Endothelial cell (in vitro differentiated cells): ENCODE measurements around the gene FABP1. TPM values are rescaled to one million over a fixed set of nuclear protein-coding genes. Genes with fewer than 3 reads are reported as not detected.

Experiments used
- DNase-seq: peaks from one replicate; pipeline ENCODE4 v3.0.0; 2021; ENCODE audit warnings: low spot score
- H3K27ac Mint-ChIP-seq: one replicate; pipeline ENCODE4 v1.8.0; 2021; ENCODE audit warnings: mixed read lengths, inconsistent platforms; ENCODE audit not compliant: unreplicated experiment
- H3K27me3 Mint-ChIP-seq: one replicate; pipeline ENCODE4 v1.8.0; 2021; ENCODE audit warnings: mild to moderate bottlenecking, moderate library complexity, mixed read lengths, inconsistent platforms; ENCODE audit not compliant: unreplicated experiment
- H3K36me3 Mint-ChIP-seq: one replicate; pipeline ENCODE4 v1.8.0; 2021; ENCODE audit warnings: mild to moderate bottlenecking, low read depth, mixed read lengths, inconsistent platforms; ENCODE audit not compliant: unreplicated experiment
- H3K4me1 Mint-ChIP-seq: one replicate; pipeline ENCODE4 v1.8.0; 2021; ENCODE audit warnings: mild to moderate bottlenecking, mixed read lengths, inconsistent platforms; ENCODE audit not compliant: unreplicated experiment
- H3K4me3 Mint-ChIP-seq: one replicate; pipeline ENCODE4 v1.8.0; 2021; ENCODE audit warnings: mild to moderate bottlenecking, mixed read lengths, inconsistent platforms; ENCODE audit not compliant: unreplicated experiment
- H3K9me3 Mint-ChIP-seq: one replicate; pipeline ENCODE4 v1.8.0; 2021; ENCODE audit warnings: mixed read lengths, inconsistent platforms; ENCODE audit not compliant: unreplicated experiment
- CTCF ChIP-seq: fragments of 200-600 bp; sonication (generic); IDR thresholded peaks from one replicate; pipeline ENCODE4 v1.5.0; 2021; ENCODE audit warnings: antibody characterized with exemption; ENCODE audit not compliant: unreplicated experiment
- total RNA-seq: library from RNA; stranded (reverse); fragmentation: NEBNext Ultra II Directional; extraction: Animal tissue kit (Norgen Biotek cat#: 25700); gene quantifications from one replicate; pipeline ENCODE4 v1.2.1, GENCODE V29; 2021; ENCODE audit not compliant: unreplicated experiment

The FABP1 gene
- total RNA-seq, 1 donor from 2014 or later, result not detected

- Mint-ChIP-seq H3K36me3 (no peaks in the 10 kb centered on the region), H3K27me3 (peaks cover 11% of the 10 kb centered on the region), H3K4me3 (no peak overlapping the region), H3K27ac (no peak overlapping the region), H3K9me3 (no peaks in the 10 kb centered on the region), H3K4me1 (no peaks in the 10 kb centered on the region)
- DNase-seq, result no peak
- no peak for TF ChIP-seq CTCF
These were observed 3.5 kb upstream of the FABP1 start for GRCh38 chr2:88131201-88131998.

GRCh38 chr2:88129313-88129959, 1.6 kb upstream of the FABP1 start:
- Mint-ChIP-seq H3K27me3 (peaks cover 16% of the 10 kb centered on the region), H3K27ac (no peak overlapping the region), H3K36me3 (no peaks in the 10 kb centered on the region), H3K4me3 (no peak overlapping the region), H3K9me3 (no peaks in the 10 kb centered on the region), H3K4me1 (no peaks in the 10 kb centered on the region)
- no peak for TF ChIP-seq CTCF
- no peak for DNase-seq

- Mint-ChIP-seq H3K36me3 (no peaks in the 10 kb centered on the region), H3K27ac (no peak overlapping the region), H3K4me1 (no peaks in the 10 kb centered on the region), H3K9me3 (no peaks in the 10 kb centered on the region), H3K4me3 (no peak overlapping the region), H3K27me3 (peaks cover 18% of the 10 kb centered on the region)
- no peak for DNase-seq
- TF ChIP-seq CTCF, result no peak
These were observed 921 bp upstream of the FABP1 start for GRCh38 chr2:88128654-88129312.

DNA sequence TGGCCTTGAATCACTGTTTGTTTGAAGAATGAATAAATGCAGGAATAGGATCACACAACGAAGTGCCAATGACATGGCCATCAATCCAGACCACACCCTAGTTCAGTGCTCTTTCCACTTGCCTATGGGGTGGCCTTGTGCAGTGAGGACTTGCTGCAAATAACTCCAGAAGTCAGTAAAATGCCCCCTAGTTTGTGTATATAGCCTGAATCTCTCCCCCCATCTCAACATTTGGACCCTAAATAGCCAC, 299 bp downstream of the FABP1 start:
- H3K4me1 Mint-ChIP-seq, result no peaks in the 10 kb centered on the region
- H3K4me3 Mint-ChIP-seq, result no peak overlapping the region
- peaks cover 18% of the 10 kb centered on the region for H3K27me3 Mint-ChIP-seq
- H3K9me3 Mint-ChIP-seq, result no peaks in the 10 kb centered on the region
- TF ChIP-seq CTCF, result no peak
- H3K36me3 Mint-ChIP-seq, result no peaks in the 10 kb centered on the region
- DNase-seq, result no peak
- H3K27ac Mint-ChIP-seq, result no peak overlapping the region
